ENCODE data around the gene PCSK6.

The PCSK6 gene

DNA sequence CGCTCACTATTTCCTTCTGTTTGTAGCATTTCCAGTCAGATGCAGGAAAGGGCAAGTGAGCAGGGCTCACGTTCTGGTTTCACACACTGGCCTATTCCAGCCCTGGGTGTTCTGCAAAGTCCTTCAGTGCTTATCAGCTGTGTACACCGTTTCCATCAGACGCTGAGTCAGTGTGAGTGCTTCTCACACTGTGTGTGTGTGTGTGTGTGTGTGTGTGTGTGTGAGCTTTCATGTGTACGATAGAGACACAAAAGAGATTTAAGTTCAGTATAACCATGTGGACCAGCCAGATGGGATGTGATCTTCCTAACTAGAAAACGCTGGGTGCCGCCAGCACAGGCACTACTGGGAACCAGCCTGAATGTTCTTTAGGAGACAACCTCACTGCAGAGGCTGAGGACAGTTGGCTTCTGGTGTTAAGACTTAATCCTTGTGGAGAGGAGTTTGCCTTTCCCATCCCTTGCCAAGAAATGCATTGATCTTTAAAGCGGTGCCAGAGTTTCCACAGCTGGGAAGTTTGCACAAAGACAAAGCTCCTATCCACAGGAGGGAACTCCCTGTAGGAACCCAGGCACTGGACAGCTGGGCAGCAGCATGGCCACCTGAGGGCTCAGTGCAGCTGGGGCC lies 233.8 kb downstream of the PCSK6 start:
- Histone ChIP-seq H3K27me3 (replicated peaks; ENCODE audit: control insufficient read depth, insufficient read depth, low read length) (no peaks in the 10 kb centered on the region), H3K4me3 (replicated peaks; ENCODE audit: low read depth, low read length) (no peak overlapping the region), H3K36me3 (ENCODE audit: control insufficient read depth, insufficient read depth, low read length) (no peaks in the 10 kb centered on the region)
- no peak for DNase-seq (ENCODE audit: extremely low read depth, insufficient read length)
- TF ChIP-seq CTCF (IDR thresholded peaks at IDR 0.05; ENCODE audit: insufficient read depth, low read length, poor library complexity, severe bottlenecking): no peak

DNA sequence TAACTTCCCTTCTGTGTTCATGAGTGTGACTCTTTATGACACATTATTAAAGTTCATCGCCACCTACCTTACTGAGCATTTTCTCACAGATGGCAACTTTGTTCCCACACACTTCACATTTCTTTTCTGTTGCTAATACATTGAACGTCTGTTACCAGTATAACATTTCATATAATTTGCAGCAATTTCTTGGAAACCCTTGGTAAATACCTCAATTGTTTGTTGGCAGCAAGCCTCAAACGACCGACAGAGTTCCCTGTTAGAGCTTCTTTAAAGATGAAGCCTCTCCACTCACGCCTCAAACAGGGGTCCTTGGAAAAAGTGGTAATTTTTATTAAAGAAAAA lies 234.5 kb downstream of the PCSK6 start:
- Histone ChIP-seq H3K27me3 (replicated peaks; ENCODE audit: control insufficient read depth, insufficient read depth, low read length) (no peaks in the 10 kb centered on the region), H3K4me3 (replicated peaks; ENCODE audit: low read depth, low read length) (no peak overlapping the region), H3K36me3 (ENCODE audit: control insufficient read depth, insufficient read depth, low read length) (no peaks in the 10 kb centered on the region)
- no peak for DNase-seq (ENCODE audit: extremely low read depth, insufficient read length)
- no peak for TF ChIP-seq CTCF (IDR thresholded peaks at IDR 0.05; ENCODE audit: insufficient read depth, low read length, poor library complexity, severe bottlenecking)

DNA sequence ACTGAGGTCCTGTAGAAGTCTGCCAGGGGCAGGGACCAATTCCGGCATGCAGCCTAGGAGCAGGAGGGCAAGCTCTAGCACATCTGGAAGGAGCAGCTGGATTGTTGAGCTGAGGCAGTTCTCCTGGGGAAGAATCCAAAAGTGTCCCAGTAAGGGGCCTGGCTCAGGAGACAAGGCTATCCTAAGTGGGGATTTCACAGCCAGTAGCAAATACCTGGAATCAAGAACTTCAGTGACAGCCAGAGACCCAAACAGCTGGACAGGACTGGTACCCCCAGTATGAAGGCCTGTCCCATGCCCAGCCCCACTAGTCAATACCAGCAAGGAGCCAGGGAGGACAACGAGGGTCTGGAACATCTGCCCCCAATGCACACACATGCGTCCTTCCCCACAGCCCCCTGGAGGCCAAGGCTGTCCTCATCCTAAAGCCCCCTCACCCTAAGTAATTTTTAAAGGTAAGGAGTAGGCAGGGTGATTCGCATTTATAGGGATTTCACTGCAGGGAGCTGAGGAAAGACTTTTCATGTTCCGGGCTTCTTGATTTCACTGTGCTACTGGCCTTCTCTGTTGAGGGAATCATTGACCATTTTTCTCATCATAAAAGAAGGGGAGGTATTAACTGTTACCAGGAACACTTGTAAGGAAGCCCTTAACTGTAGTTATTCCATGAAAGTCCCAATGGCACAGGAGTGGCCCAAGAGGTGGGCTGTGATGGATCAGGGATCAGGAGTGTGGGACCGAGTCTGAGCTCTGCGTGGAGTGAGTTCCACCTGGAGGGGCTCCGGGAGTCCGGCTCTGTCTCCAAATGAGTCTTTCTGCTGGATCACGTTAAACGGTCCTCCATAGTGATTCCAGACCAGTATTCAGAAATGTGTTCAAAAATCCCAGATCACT lies 235.1 kb downstream of the PCSK6 start:
- Histone ChIP-seq H3K4me3 (replicated peaks; ENCODE audit: low read depth, low read length) (no peak overlapping the region), H3K27me3 (replicated peaks; ENCODE audit: control insufficient read depth, insufficient read depth, low read length) (no peaks in the 10 kb centered on the region), H3K36me3 (ENCODE audit: control insufficient read depth, insufficient read depth, low read length) (no peaks in the 10 kb centered on the region)
- DNase-seq (ENCODE audit: extremely low read depth, insufficient read length): no peak
- TF ChIP-seq CTCF (IDR thresholded peaks at IDR 0.05; ENCODE audit: insufficient read depth, low read length, poor library complexity, severe bottlenecking): no peak

All from GM06990 (cell line).